Upper lobe of left lung (tissue), 6 donors: ENCODE results near the gene MOK. TPM values are rescaled to one million over a fixed set of nuclear protein-coding genes. Genes with fewer than 3 reads are reported as not detected.

Source experiments
- ATAC-seq, 2 donors: fragments of 200-7000 bp; cut with Tn5 transposase; one replicate each; pipeline ENCODE4 v1.9.1; 2022; ENCODE audit warnings: mild to moderate bottlenecking in 2 of 2, moderate library complexity in 2 of 2; ENCODE audit not compliant: low FRiP score in 2 of 2
- DNase-seq, 2 donors: peaks; one replicate each; pipeline ENCODE4 v3.0.0-alpha.2; 2019 to 2020
- H3K27ac ChIP-seq, 4 donors: fragments of 200-600 bp; sonication (generic); one replicate each; pipeline ENCODE4 v1.5.1; 2016 to 2019
- H3K27me3 ChIP-seq, 4 donors: fragments of 200-600 bp; sonication (generic); one replicate each; pipeline ENCODE4 v1.5.1; 2017 to 2019
- H3K36me3 ChIP-seq, 4 donors: fragments of 200-600 bp; sonication (generic); one replicate each; pipeline ENCODE4 v1.5.1; 2016 to 2019
- H3K4me1 ChIP-seq, 4 donors: fragments of 200-600 bp; sonication (generic); one replicate each; pipeline ENCODE4 v1.5.1; 2018 to 2019
- H3K4me3 ChIP-seq, 4 donors: fragments of 200-600 bp; sonication (generic); one replicate each; pipeline ENCODE4 v1.5.1; 2017 to 2019; ENCODE audit warnings: mild to moderate bottlenecking in 2 of 4, moderate library complexity in 1 of 4
- H3K9me3 ChIP-seq, 4 donors: fragments of 200-600 bp; sonication (generic); one replicate each; pipeline ENCODE4 v1.5.1; 2018 to 2019
- EP300 ChIP-seq, 4 donors: sonication (generic); formaldehyde crosslinking; IDR thresholded peaks; one replicate each; pipeline ENCODE4 v1.5.1; 2017; ENCODE audit warnings: antibody characterized with exemption in 4 of 4, control low read depth in 2 of 4
- POLR2A ChIP-seq, 4 donors: fragments of 450-650 bp; IDR thresholded peaks; one replicate each; pipeline ENCODE4 v1.5.1; 2016 to 2017; ENCODE audit warnings: antibody characterized with exemption in 4 of 4, mild to moderate bottlenecking in 2 of 4
- POLR2AphosphoS5 ChIP-seq, 2 donors: sonication (generic); formaldehyde crosslinking; IDR thresholded peaks; one replicate each; pipeline ENCODE4 v1.5.1; 2017; ENCODE audit warnings: antibody characterized with exemption in 2 of 2
- WGBS, 2 donors: methylation state at CpG; one replicate each; pipeline ENCODE4 v1.1.5; 2017 to 2018; 5-methylcytosine and 5-hydroxymethylcytosine counted together
- total RNA-seq, 6 donors: library from RNA; depleted of rRNA in 4 of 6; stranded (reverse); fragments of >200 nt in 4 of 6; gene quantifications; one replicate each; pipeline versions ENCODE4 v1.1.0 to v1.2.1, GENCODE V29; 2016 to 2021
- TF ChIP-seq, protein P1 (sequence below), 6 experiments: fragments of 450-650 bp in 4 of 6; fragments of 200-600 bp in 2 of 6; sonication (generic) in 2 of 6; IDR thresholded peaks; one replicate each; pipeline ENCODE4 v1.5.1; 2016 to 2019; ENCODE audit warnings: antibody characterized with exemption in 6 of 6
- donor health status: DM: no; HTN: no; CAD: no; lungs with moderate emphysema.
- donor health status: DM: no; HTN: yes; CAD: no; lungs with severe emphysema.

Gene MOK
- total RNA-seq, 6 donors from 2014 or later = 8.8 to 66.0 (median 29.4) TPM

DNA sequence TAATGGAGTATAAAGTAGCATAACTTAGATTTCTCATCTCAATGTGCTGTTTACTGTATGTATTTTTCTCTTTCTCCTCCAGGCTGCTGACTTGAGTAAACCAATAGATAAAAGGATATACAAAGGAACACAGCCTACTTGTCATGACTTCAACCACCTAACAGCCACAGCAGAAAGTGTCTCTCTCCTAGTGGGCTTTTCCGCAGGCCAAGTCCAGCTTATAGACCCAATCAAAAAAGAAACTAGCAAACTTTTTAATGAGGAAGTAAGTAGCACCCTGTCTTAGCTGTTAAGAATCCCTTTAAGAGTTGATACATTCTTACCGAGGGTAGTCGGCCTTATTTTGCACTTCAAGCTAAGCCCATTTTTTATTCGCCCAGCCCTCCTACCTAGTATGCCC, 110.1 kb downstream of the MOK start:
- no peak overlapping the region for H3K27ac ChIP-seq
- H3K4me3 ChIP-seq = no peak overlapping the region
- no peak for DNase-seq
- TF ChIP-seq EP300 (IDR thresholded peaks at IDR 0.05) = no peak
- no peak for TF ChIP-seq POLR2AphosphoS5 (IDR thresholded peaks at IDR 0.05)
- no peak for TF ChIP-seq POLR2A (IDR thresholded peaks at IDR 0.05)
- TF ChIP-seq, protein P1, sequence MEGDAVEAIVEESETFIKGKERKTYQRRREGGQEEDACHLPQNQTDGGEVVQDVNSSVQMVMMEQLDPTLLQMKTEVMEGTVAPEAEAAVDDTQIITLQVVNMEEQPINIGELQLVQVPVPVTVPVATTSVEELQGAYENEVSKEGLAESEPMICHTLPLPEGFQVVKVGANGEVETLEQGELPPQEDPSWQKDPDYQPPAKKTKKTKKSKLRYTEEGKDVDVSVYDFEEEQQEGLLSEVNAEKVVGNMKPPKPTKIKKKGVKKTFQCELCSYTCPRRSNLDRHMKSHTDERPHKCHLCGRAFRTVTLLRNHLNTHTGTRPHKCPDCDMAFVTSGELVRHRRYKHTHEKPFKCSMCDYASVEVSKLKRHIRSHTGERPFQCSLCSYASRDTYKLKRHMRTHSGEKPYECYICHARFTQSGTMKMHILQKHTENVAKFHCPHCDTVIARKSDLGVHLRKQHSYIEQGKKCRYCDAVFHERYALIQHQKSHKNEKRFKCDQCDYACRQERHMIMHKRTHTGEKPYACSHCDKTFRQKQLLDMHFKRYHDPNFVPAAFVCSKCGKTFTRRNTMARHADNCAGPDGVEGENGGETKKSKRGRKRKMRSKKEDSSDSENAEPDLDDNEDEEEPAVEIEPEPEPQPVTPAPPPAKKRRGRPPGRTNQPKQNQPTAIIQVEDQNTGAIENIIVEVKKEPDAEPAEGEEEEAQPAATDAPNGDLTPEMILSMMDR (IDR thresholded peaks at IDR 0.05) = no peak
- no peaks in the 10 kb centered on the region for H3K9me3 ChIP-seq
- peaks cover 0 to 37% (median 23%) of the 10 kb centered on the region in 4 donors for H3K36me3 ChIP-seq
- ATAC-seq = no peak
- no peaks in the 10 kb centered on the region for H3K27me3 ChIP-seq
- 56 to 71% methylated on average over 4 of the region's 4 CpGs for WGBS, 2 donors
- peaks cover 0 to 12% (median 7%) of the 10 kb centered on the region in 4 donors for H3K4me1 ChIP-seq

- WGBS, 2 donors = 92 to 93% methylated on average over 13 of the region's 13 CpGs
- DNase-seq = peak in 1 of 2 donors; percentile 70
- no peak overlapping the region for H3K27ac ChIP-seq
These were observed 112.0 kb downstream of the MOK start for GRCh38 chr14:102192840-102193502.

GRCh38 chr14:102189874-102190273, 115.1 kb downstream of the MOK start:
- Histone ChIP-seq H3K4me3 (no peak overlapping the region), H3K36me3 (no peaks in the 10 kb centered on the region), H3K27ac (no peak overlapping the region), H3K9me3 (no peaks in the 10 kb centered on the region), H3K4me1 (peaks cover 18 to 27% (median 20%) of the 10 kb centered on the region in 4 donors), H3K27me3 (no peaks in the 10 kb centered on the region)
- ATAC-seq (no peak), DNase-seq (no peak)
- TF ChIP-seq POLR2AphosphoS5 (IDR thresholded peaks at IDR 0.05) = no peak
- WGBS, 2 donors = 96 to 99% methylated on average over 5 of the region's 5 CpGs

More at GRCh38 chr14:102192840-102193502, 112.0 kb downstream of the MOK start:
- Histone ChIP-seq H3K36me3 (peaks cover 0 to 25% (median 12%) of the 10 kb centered on the region in 4 donors), H3K4me3 (no peak overlapping the region), H3K4me1 (peaks cover 4 to 17% (median 10%) of the 10 kb centered on the region in 4 donors), H3K9me3 (no peaks in the 10 kb centered on the region), H3K27me3 (no peaks in the 10 kb centered on the region)
- TF ChIP-seq, protein P1 (IDR thresholded peaks at IDR 0.05) = no peak
- TF ChIP-seq POLR2AphosphoS5 (IDR thresholded peaks at IDR 0.05) = no peak
- TF ChIP-seq EP300 (IDR thresholded peaks at IDR 0.05) = no peak
- no peak for TF ChIP-seq POLR2A (IDR thresholded peaks at IDR 0.05)
- ATAC-seq = no peak

DNA sequence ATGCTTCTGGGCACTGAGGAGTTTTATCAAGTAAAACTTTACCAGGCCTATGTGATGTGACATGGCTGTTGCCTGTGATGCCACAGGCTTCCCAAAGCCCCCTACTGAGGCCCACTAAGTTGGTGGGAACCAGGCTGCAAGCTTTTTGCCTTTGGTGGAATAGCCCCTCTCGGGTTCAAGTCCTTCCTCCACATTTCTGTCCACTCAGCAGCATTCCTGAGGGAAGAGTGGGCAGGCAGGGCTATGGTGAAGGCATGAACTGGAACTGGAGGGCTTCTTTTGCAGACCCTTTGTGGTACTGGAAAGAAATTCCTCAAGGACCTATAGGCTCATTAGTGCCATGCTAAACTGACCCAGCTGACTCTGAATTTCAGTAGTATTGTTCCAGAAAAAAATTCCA, 116.8 kb downstream of the MOK start:
- H3K4me3 ChIP-seq = no peak overlapping the region
- H3K27ac ChIP-seq = peak overlapping the region in 2 of 4 donors; percentile 44 to 57
- no peaks in the 10 kb centered on the region for H3K27me3 ChIP-seq
- TF ChIP-seq POLR2AphosphoS5 (IDR thresholded peaks at IDR 0.05) = no peak
- TF ChIP-seq POLR2A (IDR thresholded peaks at IDR 0.05) = no peak
- TF ChIP-seq, protein P1 (IDR thresholded peaks at IDR 0.05) = no peak
- TF ChIP-seq EP300 (IDR thresholded peaks at IDR 0.05) = no peak
- WGBS, 2 donors = 83% methylated on average over 1 of the region's 1 CpG
- H3K9me3 ChIP-seq = no peaks in the 10 kb centered on the region
- peaks cover 18 to 25% (median 22%) of the 10 kb centered on the region in 4 donors for H3K4me1 ChIP-seq
- DNase-seq (no peak), ATAC-seq (no peak)
- no peaks in the 10 kb centered on the region for H3K36me3 ChIP-seq

DNA sequence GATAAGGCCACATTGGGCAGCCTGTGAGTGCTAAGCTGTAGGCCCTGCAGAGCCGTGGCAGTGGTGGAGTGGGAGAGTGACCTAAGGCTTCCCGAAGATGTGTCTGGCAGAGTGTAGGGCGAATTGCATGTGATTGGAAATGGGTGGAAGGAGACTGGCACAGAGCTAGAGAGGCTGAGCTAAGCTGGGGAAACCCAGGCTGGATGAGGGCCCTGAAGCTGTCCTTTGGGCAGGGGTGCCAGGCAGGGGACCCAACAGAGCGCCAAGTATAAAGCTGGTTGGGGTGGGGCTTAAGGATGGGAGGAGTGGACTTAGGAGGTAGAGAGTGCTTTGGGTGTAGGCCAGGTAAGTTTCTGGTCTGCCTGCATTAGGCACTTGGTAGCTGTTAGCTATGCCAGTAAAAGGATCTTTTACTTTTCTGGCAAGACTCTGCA, 117.4 kb downstream of the MOK start:
- Histone ChIP-seq H3K27ac (peak overlapping the region; percentile 36 to 57 (median 44)), H3K4me3 (no peak overlapping the region), H3K36me3 (no peaks in the 10 kb centered on the region), H3K4me1 (peaks cover 18 to 31% (median 25%) of the 10 kb centered on the region in 4 donors), H3K9me3 (no peaks in the 10 kb centered on the region), H3K27me3 (no peaks in the 10 kb centered on the region)
- ATAC-seq (peak; percentile 43 to 77), DNase-seq (peak in 1 of 2 donors; percentile 53)
- TF ChIP-seq POLR2AphosphoS5 (IDR thresholded peaks at IDR 0.05) = no peak
- TF ChIP-seq EP300 (IDR thresholded peaks at IDR 0.05) = no peak
- TF ChIP-seq POLR2A (IDR thresholded peaks at IDR 0.05) = no peak
- TF ChIP-seq, protein P1 (IDR thresholded peaks at IDR 0.05) = no peak
- 72 to 78% methylated on average over 4 of the region's 4 CpGs for WGBS, 2 donors
